HG03060 (cell line): ENCODE data around the gene PIAS1.

Experiments
- ATAC-seq: cut with Tn5 transposase; IDR thresholded peaks from one replicate; pipeline ENCODE4 v1.9.1; 2021; ENCODE audit warnings: low read depth, moderate number of reproducible peaks; ENCODE audit not compliant: unreplicated experiment

Gene PIAS1

GRCh38 chr15:68173119-68173518 lies 119.0 kb downstream of the PIAS1 start:
- ATAC-seq: no peak

GRCh38 chr15:68175526-68175925 lies 121.4 kb downstream of the PIAS1 start:
- ATAC-seq: no peak

- no peak for ATAC-seq
Observed at GRCh38 chr15:68176601-68177000, 122.5 kb downstream of the PIAS1 start.

GRCh38 chr15:68177742-68178141 lies 123.6 kb downstream of the PIAS1 start:
- ATAC-seq: no peak

- ATAC-seq: no peak
Observed at GRCh38 chr15:68183616-68184315, 129.7 kb downstream of the PIAS1 start.

- no peak for ATAC-seq
Observed at GRCh38 chr15:68184616-68185480, 130.7 kb downstream of the PIAS1 start.

GRCh38 chr15:68186671-68187397 lies 132.7 kb downstream of the PIAS1 start:
- no peak for ATAC-seq

- ATAC-seq: no peak
Observed at GRCh38 chr15:68187559-68187958, 133.4 kb downstream of the PIAS1 start.

- no peak for ATAC-seq
Observed at GRCh38 chr15:68188647-68189046, 134.5 kb downstream of the PIAS1 start.

- ATAC-seq: no peak
Observed at GRCh38 chr15:68190048-68190447, 135.9 kb downstream of the PIAS1 start.

GRCh38 chr15:68191555-68191954 lies 137.4 kb downstream of the PIAS1 start:
- no peak for ATAC-seq

- no peak for ATAC-seq
Observed at GRCh38 chr15:68192117-68192516, 138.0 kb downstream of the PIAS1 start.

- no peak for ATAC-seq
Observed at GRCh38 chr15:68192804-68193486, 138.8 kb downstream of the PIAS1 start.

GRCh38 chr15:68195336-68196112 lies 141.4 kb downstream of the PIAS1 start:
- no peak for ATAC-seq

GRCh38 chr15:68196445-68197169 lies 142.5 kb downstream of the PIAS1 start:
- no peak for ATAC-seq

- ATAC-seq: no peak
Observed at GRCh38 chr15:68197170-68197492, 143.0 kb downstream of the PIAS1 start.

- no peak for ATAC-seq
Observed at GRCh38 chr15:68197661-68198437, 143.7 kb downstream of the PIAS1 start.

- ATAC-seq: no peak
Observed at GRCh38 chr15:68199340-68199739, 145.2 kb downstream of the PIAS1 start.
